Measurements from ENCODE around the gene CASP10. TPM values are rescaled to one million over a fixed set of nuclear protein-coding genes. Genes with fewer than 3 reads are reported as not detected.

Gene CASP10
- total RNA-seq, 1 experiment from 2014 or later = 2.8 TPM

GRCh38 chr2:201234663-201235135, 51.8 kb downstream of the CASP10 start:
- DNase-seq (ENCODE audit: low spot score) (no peak), ATAC-seq (no peak)
- Mint-ChIP-seq H3K36me3 (peaks cover 8% of the 10 kb centered on the region), H3K27me3 (ENCODE audit: low read depth) (peaks cover 4% of the 10 kb centered on the region; the same call in 1 of the 2 replicates), H3K4me3 (no peak overlapping the region), H3K9me3 (peaks cover 13% of the 10 kb centered on the region), H3K4me1 (peaks cover 20% of the 10 kb centered on the region), H3K27ac (no peak overlapping the region)
- ChIA-PET CTCF (interaction anchor here (1.5 kb wide), 1 partner anchor 122 kb away, joined by 4 read pairs; the partner anchor contains the start of gene FLACC1), POLR2A (no interaction called here)
- no peak for TF ChIP-seq E2F5 (CRISPR knock-in tag; IDR thresholded peaks at IDR 0.05)
- no peak for TF ChIP-seq ZBTB43 (CRISPR knock-in tag; IDR thresholded peaks at IDR 0.05)
- no peak for TF ChIP-seq NFE2L1 (CRISPR knock-in tag; IDR thresholded peaks at IDR 0.05)
- no peak for TF ChIP-seq HMGA2 (CRISPR knock-in tag; IDR thresholded peaks at IDR 0.05)
- TF ChIP-seq ZNF512 (CRISPR knock-in tag; IDR thresholded peaks at IDR 0.05; ENCODE audit: borderline replicate concordance) = no peak
- TF ChIP-seq RORB (CRISPR knock-in tag; IDR thresholded peaks at IDR 0.05) = no peak
- no peak for TF ChIP-seq PRDM15 (CRISPR knock-in tag; IDR thresholded peaks at IDR 0.05)
- no peak for TF ChIP-seq FOXJ3 (CRISPR knock-in tag; IDR thresholded peaks at IDR 0.05; ENCODE audit: borderline replicate concordance)
- no peak for TF ChIP-seq GABPB1 (CRISPR knock-in tag; IDR thresholded peaks at IDR 0.05)
- TF ChIP-seq SP1 (CRISPR knock-in tag; conservative IDR thresholded peaks at IDR 0.05) = no peak
- TF ChIP-seq IRF1 (CRISPR knock-in tag; IDR thresholded peaks at IDR 0.05) = no peak
- no peak for TF ChIP-seq ZNF423 (CRISPR knock-in tag; IDR thresholded peaks at IDR 0.05)
- TF ChIP-seq CDX4 (CRISPR knock-in tag; IDR thresholded peaks at IDR 0.05; ENCODE audit: borderline replicate concordance) = no peak
- no peak for TF ChIP-seq NR3C1 (CRISPR knock-in tag; conservative IDR thresholded peaks at IDR 0.05; ENCODE audit: low read depth)
- no peak for TF ChIP-seq JAZF1 (CRISPR knock-in tag; IDR thresholded peaks at IDR 0.05)
- TF ChIP-seq TEAD4 (CRISPR knock-in tag; IDR thresholded peaks at IDR 0.05) = no peak
- TF ChIP-seq ZNF138 (CRISPR knock-in tag; conservative IDR thresholded peaks at IDR 0.05) = no peak
- no peak for TF ChIP-seq ZNF416 (CRISPR knock-in tag; IDR thresholded peaks at IDR 0.05)
- no peak for TF ChIP-seq CTCF (IDR thresholded peaks at IDR 0.05)

Data from WTC11 (cell line).